ENCODE results near the gene TRIO. TPM values are rescaled to one million over a fixed set of nuclear protein-coding genes. Genes with fewer than 3 reads are reported as not detected.
A peak's percentile ranks its signal among the peaks of the same experiment; 100 is the strongest.

The TRIO gene
- polyA plus RNA-seq, 10 donors: 151 to 228 (median 197) TPM

- DNase-seq: no peak
Measured at GRCh38 chr5:14165375-14166106, 22.4 kb downstream of the TRIO start.

- DNase-seq: no peak
Measured at GRCh38 chr5:14166437-14166836, 23.3 kb downstream of the TRIO start.

- DNase-seq: no peak
Measured at GRCh38 chr5:14167211-14167845, 24.2 kb downstream of the TRIO start.

- no peak for DNase-seq
Measured at GRCh38 chr5:14168144-14168792, 25.1 kb downstream of the TRIO start.

GRCh38 chr5:14168793-14169262 lies 25.7 kb downstream of the TRIO start:
- no peak for DNase-seq

- no peak for DNase-seq
Measured at GRCh38 chr5:14171046-14171445, 27.9 kb downstream of the TRIO start.

GRCh38 chr5:14171621-14172020 lies 28.5 kb downstream of the TRIO start:
- DNase-seq: no peak

GRCh38 chr5:14172149-14172795 lies 29.1 kb downstream of the TRIO start:
- DNase-seq: no peak

- DNase-seq: no peak
Measured at GRCh38 chr5:14173377-14174229, 30.5 kb downstream of the TRIO start.

- DNase-seq: no peak
Measured at GRCh38 chr5:14174230-14174636, 31.1 kb downstream of the TRIO start.

- DNase-seq: no peak
Measured at GRCh38 chr5:14175381-14175780, 32.2 kb downstream of the TRIO start.

- no peak for DNase-seq
Measured at GRCh38 chr5:14176888-14177287, 33.7 kb downstream of the TRIO start.

GRCh38 chr5:14177634-14178033 lies 34.5 kb downstream of the TRIO start:
- no peak for DNase-seq

- no peak for DNase-seq
Measured at GRCh38 chr5:14178091-14178490, 34.9 kb downstream of the TRIO start.

GRCh38 chr5:14178671-14179211 lies 35.6 kb downstream of the TRIO start:
- peak in 1 of 3 donors; percentile 74 for DNase-seq

GRCh38 chr5:14179446-14179845 lies 36.3 kb downstream of the TRIO start:
- DNase-seq: no peak

GRCh38 chr5:14180437-14180836 lies 37.3 kb downstream of the TRIO start:
- no peak for DNase-seq

- DNase-seq: no peak
Measured at GRCh38 chr5:14181299-14181968, 38.3 kb downstream of the TRIO start.

GRCh38 chr5:14182761-14183160 lies 39.6 kb downstream of the TRIO start:
- no peak for DNase-seq

- DNase-seq: peak in 1 of 3 donors; percentile 45
Measured at GRCh38 chr5:14183187-14183939, 40.2 kb downstream of the TRIO start.
